NCI-H2081 treated with DMSO at 0.1 percent for 48 hours (cell line): Measurements from ENCODE around the gene WDR64.

Source experiments
- DNase-seq: peaks from one replicate; lab custom pipeline; 2025; lab: John Stamatoyannopoulos, UW

The WDR64 gene

GRCh38 chr1:241652012-241652411, at the start of gene WDR64:
TSS of gene WDR64 (plus strand) at chr1:241652281. CDS start at chr1:241652485, 204 bp downstream.
- DNase-seq = no peak

GRCh38 chr1:241603731-241604245, 48.3 kb upstream of the WDR64 start:
- DNase-seq = no peak

GRCh38 chr1:241605146-241605805, 46.8 kb upstream of the WDR64 start:
- no peak for DNase-seq

GRCh38 chr1:241606544-241606943, 45.5 kb upstream of the WDR64 start:
- DNase-seq = no peak

- no peak for DNase-seq
Observed at GRCh38 chr1:241607497-241607896, 44.6 kb upstream of the WDR64 start.

- no peak for DNase-seq
Observed at GRCh38 chr1:241608379-241609033, 43.6 kb upstream of the WDR64 start.

- peak; percentile 42 for DNase-seq
Observed at GRCh38 chr1:241610056-241610815, 41.8 kb upstream of the WDR64 start.

- peak; percentile 56 for DNase-seq
Observed at GRCh38 chr1:241611063-241611462, 41.0 kb upstream of the WDR64 start.

GRCh38 chr1:241611736-241612135, 40.3 kb upstream of the WDR64 start:
- no peak for DNase-seq

GRCh38 chr1:241612533-241613477, 39.3 kb upstream of the WDR64 start:
- DNase-seq = no peak

GRCh38 chr1:241614144-241614543, 37.9 kb upstream of the WDR64 start:
- DNase-seq = no peak

- no peak for DNase-seq
Observed at GRCh38 chr1:241614572-241614971, 37.5 kb upstream of the WDR64 start.

GRCh38 chr1:241615043-241615974, 36.8 kb upstream of the WDR64 start:
- DNase-seq = no peak

- DNase-seq = no peak
Observed at GRCh38 chr1:241617426-241617825, 34.7 kb upstream of the WDR64 start.

- DNase-seq = no peak
Observed at GRCh38 chr1:241622669-241623068, 29.4 kb upstream of the WDR64 start.

GRCh38 chr1:241624935-241625334, 27.1 kb upstream of the WDR64 start:
- DNase-seq = no peak

- no peak for DNase-seq
Observed at GRCh38 chr1:241627453-241628259, 24.4 kb upstream of the WDR64 start.

GRCh38 chr1:241630005-241630404, 22.1 kb upstream of the WDR64 start:
- no peak for DNase-seq

GRCh38 chr1:241630476-241630875, 21.6 kb upstream of the WDR64 start:
- no peak for DNase-seq

- no peak for DNase-seq
Observed at GRCh38 chr1:241630899-241631298, 21.2 kb upstream of the WDR64 start.
